Measurements from ENCODE around the gene MMAB.

Gene MMAB

DNA sequence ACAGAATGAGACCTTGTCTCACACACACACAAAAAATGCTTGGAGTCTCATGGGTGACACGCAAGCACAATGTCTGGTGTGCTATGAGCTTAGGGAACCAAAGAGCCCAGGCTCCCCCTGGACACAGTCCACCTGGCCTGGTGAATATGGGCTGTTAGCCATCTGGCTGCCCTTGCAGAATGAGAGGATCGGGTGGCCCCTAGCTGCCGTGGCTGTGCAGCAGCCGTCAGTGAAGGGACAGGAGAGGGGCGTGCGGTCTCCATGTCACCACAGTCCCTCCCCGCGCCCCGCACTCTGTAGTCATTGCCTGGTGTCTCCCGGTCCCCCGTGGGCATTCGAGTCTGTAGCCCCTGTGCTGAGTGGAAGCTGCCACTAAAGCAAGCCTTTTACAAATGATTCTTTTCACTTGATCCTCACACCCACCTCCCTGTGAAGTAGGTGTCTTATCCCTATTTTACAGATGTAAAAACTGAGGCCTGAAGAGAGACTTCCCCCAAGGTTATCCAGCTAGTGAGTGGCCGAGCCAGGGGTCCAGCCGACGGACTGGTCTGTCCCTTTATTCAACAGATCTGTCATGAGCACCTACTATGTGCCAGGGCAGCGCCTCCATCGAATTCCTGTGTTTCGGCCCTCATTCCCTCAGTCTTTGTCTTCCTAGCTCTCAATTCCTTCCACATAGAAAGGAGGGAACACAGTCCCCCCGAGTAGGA, 19.0 kb upstream of the MMAB start:
- TF ChIP-seq, protein P1, sequence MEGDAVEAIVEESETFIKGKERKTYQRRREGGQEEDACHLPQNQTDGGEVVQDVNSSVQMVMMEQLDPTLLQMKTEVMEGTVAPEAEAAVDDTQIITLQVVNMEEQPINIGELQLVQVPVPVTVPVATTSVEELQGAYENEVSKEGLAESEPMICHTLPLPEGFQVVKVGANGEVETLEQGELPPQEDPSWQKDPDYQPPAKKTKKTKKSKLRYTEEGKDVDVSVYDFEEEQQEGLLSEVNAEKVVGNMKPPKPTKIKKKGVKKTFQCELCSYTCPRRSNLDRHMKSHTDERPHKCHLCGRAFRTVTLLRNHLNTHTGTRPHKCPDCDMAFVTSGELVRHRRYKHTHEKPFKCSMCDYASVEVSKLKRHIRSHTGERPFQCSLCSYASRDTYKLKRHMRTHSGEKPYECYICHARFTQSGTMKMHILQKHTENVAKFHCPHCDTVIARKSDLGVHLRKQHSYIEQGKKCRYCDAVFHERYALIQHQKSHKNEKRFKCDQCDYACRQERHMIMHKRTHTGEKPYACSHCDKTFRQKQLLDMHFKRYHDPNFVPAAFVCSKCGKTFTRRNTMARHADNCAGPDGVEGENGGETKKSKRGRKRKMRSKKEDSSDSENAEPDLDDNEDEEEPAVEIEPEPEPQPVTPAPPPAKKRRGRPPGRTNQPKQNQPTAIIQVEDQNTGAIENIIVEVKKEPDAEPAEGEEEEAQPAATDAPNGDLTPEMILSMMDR (IDR thresholded peaks at IDR 0.05), result no peak
- Histone ChIP-seq H3K27me3 (no peaks in the 10 kb centered on the region), H3K9me3 (no peaks in the 10 kb centered on the region), H3K27ac (no peak overlapping the region), H3K4me3 (no peak overlapping the region), H3K36me3 (peaks cover 5 to 100% (median 26%) of the 10 kb centered on the region in 3 donors), H3K4me1 (peaks cover 0 to 2% (median under 1%) of the 10 kb centered on the region in 4 donors)
- no peak for DNase-seq
- intact Hi-C loops (cut with DNase I; ENCODE audit: low total_unique reads), result loop anchor here (10.0 kb wide), 1 partner anchor 282 kb away; no protein-coding TSS in a partner anchor

DNA sequence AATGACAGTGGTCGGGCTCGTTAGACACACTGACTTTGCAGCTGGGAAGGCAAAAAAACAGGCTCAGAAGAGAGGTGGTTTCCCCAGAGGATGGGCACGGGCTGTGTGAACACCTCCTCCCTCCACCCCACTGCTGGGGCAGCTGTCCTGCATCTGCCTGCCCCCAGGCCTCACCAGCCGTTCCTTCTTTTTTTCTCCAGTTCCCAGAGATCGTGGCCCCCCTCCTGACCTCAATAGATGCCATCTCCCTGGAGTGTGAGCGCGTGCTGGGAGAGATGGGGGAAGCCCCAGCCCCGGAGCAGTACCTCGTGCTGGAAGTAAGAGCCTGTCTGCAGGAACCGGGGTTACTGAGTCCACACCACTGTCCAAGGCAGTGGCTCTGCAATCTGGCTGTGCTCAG, 17.7 kb upstream of the MMAB start:
- H3K36me3 ChIP-seq, result peaks cover 5 to 100% (median 37%) of the 10 kb centered on the region in 3 donors
- intact Hi-C loops (cut with DNase I; ENCODE audit: low total_unique reads), result loop anchor here (10.0 kb wide), 1 partner anchor 284 kb away; no protein-coding TSS in a partner anchor

DNA sequence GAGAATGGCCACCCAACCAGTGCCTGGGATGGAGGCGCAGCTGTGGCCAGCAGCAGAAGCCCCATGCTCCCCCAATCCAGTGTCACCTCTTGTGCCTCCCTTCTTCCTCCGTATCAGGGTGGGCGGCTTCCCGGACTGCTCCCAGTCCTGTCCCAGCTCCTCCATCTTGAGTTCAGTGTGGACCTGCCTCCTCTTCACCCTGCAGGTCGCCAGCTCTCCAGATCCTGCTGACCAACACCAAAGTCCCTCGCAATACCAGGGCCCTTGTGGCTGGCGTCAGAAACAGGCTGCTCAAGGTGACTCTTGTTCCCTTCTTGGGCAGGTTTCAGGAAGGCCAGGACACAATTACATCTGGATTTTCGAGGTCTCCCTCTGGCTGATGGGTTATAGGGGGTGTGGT, 17.3 kb upstream of the MMAB start:
- intact Hi-C loops (cut with DNase I; ENCODE audit: low total_unique reads), result loop anchor here (10.0 kb wide), 1 partner anchor 284 kb away; no protein-coding TSS in a partner anchor
- Histone ChIP-seq H3K27ac (no peak overlapping the region), H3K4me3 (no peak overlapping the region), H3K9me3 (no peaks in the 10 kb centered on the region), H3K36me3 (peaks cover 5 to 100% (median 37%) of the 10 kb centered on the region in 3 donors), H3K4me1 (no peaks in the 10 kb centered on the region), H3K27me3 (no peaks in the 10 kb centered on the region)
- TF ChIP-seq, protein P1 (IDR thresholded peaks at IDR 0.05), result no peak
- DNase-seq, result no peak

More for the DNA sequence above, 17.7 kb upstream of the MMAB start:
- no peak overlapping the region for H3K27ac ChIP-seq
- no peak overlapping the region for H3K4me3 ChIP-seq
- H3K4me1 ChIP-seq, result no peaks in the 10 kb centered on the region
- H3K27me3 ChIP-seq, result no peaks in the 10 kb centered on the region
- no peak for DNase-seq
- no peaks in the 10 kb centered on the region for H3K9me3 ChIP-seq
- TF ChIP-seq, protein P1 (IDR thresholded peaks at IDR 0.05), result no peak

DNA sequence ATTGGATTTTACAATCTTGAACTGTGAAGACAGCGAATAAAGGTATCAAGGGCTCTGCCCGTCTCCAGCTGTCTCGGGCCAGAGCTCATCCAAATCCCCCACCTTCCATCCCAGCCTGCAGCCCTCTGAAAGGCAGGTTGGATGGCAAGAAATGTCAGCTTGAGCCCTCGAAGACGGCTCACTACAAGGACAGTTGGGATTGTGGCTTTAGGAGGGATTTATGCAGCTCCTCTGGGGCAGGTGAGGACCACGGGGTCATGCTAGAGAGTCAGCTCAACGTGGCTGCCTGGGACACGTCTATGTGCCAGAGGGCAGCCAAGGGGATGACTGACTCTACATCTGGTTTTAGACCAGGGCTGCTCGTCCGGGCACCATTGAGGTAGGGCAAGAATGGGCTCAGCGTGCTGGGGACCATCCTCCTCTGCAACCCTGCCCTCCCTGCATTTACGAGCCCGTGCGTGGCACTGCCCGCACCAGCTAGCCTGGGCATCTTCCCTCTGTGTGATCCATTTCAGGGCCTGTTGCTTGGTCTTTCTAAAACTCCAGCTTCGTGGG, 16.5 kb upstream of the MMAB start:
- DNase-seq, result no peak
- Histone ChIP-seq H3K36me3 (peaks cover 5 to 99% (median 31%) of the 10 kb centered on the region in 3 donors), H3K27ac (no peak overlapping the region), H3K4me1 (no peaks in the 10 kb centered on the region), H3K27me3 (no peaks in the 10 kb centered on the region), H3K4me3 (no peak overlapping the region), H3K9me3 (no peaks in the 10 kb centered on the region)
- intact Hi-C loops (cut with DNase I; ENCODE audit: low total_unique reads), result loop anchor here (10.0 kb wide), 1 partner anchor 285 kb away; no protein-coding TSS in a partner anchor
- TF ChIP-seq, protein P1 (IDR thresholded peaks at IDR 0.05), result no peak

DNA sequence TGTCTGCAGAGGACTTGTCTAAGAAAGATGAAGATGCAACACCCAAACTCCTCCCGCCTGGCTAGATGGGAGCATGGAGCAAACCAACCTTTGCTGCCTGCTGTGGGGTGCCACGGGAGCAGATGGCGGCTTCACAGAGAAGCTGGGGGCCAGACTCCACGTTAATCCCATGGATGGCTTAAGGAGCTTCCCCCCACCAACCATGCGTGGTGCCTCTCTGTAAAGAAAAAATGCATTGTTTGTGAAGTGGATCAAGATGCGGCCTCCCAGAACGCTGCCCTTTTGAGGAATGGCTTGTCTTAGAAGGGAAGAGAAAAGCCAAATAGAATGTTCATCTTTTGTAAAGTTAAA, 15.9 kb upstream of the MMAB start:
- H3K27ac ChIP-seq, result no peak overlapping the region
- no peak overlapping the region for H3K4me3 ChIP-seq
- H3K4me1 ChIP-seq, result no peaks in the 10 kb centered on the region
- no peak for DNase-seq
- intact Hi-C loops (cut with DNase I; ENCODE audit: low total_unique reads), result no loop called here
- H3K9me3 ChIP-seq, result no peaks in the 10 kb centered on the region
- peaks cover 5 to 98% (median 31%) of the 10 kb centered on the region in 3 donors for H3K36me3 ChIP-seq
- H3K27me3 ChIP-seq, result no peaks in the 10 kb centered on the region
- TF ChIP-seq, protein P1 (IDR thresholded peaks at IDR 0.05), result no peak

All from tibial artery (tissue), 4 donors.